GM21786 (cell line): ENCODE data around the gene STK33.

ENCODE experiments used
- ATAC-seq: cut with Tn5 transposase; IDR thresholded peaks from one replicate; pipeline ENCODE4 v1.9.1; 2021; ENCODE audit not compliant: unreplicated experiment

STK33 gene

DNA sequence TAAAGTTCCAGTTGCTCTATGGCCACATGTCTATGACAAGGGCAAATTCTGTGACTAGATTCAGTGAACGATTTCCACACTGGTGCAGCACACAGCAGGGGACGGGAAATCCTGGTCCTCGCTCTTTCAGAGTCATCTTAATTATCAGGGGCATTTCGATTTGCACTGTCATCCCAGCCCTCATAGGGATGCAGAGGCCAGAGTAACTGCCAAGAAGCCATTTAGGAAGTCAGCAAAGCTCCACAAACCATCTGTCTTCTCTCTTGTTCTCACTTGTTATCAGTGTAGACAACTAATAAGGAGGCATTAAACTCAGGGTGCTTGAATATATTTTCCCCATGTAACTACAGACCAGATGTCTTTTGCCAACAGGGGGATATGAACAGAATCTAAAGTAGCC, 151.7 kb downstream of the STK33 start:
- ATAC-seq = no peak

DNA sequence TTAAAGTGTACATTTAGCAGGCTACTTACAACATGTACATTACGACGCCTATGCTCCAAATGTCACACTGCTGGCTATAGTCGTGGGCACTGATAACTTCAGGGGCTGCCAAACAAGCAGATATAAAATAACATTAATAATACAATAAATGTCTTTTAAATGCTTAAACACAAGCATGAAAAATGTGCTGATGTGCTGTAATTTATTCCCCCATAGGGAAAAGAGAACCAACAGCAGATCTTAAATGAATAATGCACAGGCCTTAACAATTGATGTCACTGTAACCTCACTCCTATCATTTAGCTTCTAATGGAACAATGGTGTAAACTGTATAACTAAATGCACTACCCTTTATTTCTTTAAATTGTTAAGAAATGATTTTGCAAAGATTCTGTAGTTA, 153.4 kb downstream of the STK33 start:
- ATAC-seq = no peak

DNA sequence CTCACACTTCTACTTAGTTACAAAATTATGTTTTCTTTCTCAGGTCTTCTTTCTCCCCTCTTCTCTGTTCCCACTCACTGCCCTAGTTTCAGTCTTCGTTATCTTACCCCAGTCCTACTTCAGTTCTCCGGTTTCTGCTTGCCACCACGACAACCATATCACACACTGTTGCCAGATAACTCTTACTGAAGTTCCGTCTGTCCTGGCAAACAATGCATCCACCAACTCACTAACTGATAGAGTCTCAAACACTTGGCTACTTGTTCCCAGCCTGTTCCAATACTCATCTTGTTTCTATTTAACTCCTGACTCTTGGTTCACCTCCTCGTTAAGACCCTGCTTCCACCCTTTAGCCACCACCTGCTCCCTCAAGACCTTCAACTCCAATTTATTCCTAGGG, 164.5 kb downstream of the STK33 start:
- ATAC-seq = no peak

DNA sequence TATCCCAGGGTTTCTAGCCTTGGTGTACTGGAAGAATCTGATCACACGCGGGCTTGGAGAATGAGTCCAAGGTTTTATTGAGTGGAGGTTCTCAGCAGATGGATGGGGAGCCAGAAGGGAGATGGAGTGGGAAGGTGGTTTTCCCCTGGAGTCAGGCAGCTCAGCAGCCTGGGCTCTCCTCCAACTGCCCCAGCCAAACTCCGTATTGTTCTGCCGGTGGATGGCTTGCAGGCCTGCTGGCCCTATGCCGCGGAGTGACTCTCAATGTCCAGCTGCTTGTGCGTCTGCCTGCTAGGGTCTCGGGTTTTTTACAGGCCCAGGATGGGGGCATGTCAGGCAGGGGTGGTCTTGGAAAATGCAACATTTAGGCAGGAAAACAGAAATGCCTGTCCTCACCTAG, 168.0 kb downstream of the STK33 start:
- no peak for ATAC-seq

DNA sequence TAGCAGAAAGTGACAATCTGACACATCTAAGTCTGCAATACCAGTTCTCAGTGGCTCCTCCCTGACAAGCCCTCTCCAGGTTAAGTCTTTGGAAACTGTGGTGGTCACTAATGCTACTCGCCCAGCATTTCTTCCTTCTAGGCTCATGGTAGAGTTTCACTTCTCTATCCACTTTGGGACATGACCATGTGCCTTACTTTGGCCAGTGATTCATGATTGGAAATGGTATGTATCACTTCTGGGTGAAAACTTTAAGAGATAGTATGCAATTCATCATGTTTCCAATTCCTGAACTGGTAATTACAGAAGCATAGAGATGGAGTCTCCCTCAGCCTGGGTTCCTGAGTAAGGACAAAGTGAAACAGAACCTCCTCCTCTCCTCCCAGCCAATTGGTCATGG, 178.8 kb downstream of the STK33 start:
- no peak for ATAC-seq

DNA sequence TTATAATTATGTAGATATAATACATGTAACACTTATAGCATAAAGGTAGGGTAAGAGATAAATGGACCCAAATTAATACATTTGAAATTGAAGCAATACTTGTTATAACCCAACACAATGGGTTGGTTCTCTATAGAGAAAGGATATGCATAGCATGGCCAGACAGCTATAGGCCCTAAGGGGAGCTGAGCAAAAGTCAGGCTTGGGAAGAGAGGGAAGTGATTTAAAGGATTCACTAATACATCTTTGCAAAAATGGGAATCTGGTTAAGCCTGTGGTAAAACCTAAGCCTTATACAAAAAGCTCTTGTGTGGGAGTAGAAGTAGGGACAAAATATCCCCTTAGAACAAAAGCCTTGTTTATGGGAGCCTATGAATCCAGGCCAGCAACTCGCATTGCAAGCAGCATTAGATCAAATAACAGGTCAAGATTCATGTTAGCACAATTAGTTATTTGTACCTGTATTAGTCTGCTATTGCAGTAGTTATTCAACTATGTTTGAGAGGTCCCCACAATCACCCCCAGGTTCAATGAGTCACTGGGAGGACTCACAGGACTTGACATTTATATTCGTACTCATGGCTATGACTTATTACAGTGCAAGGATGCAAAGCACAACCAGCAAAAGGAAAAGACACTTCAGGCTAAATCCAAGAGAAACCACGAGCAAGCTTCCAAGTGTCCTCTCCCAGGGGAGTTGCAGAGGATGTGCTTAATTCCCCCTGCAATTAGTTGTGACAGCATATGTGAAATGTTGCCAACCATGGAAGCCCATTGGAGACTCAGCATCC, 185.7 kb downstream of the STK33 start:
- ATAC-seq = no peak

DNA sequence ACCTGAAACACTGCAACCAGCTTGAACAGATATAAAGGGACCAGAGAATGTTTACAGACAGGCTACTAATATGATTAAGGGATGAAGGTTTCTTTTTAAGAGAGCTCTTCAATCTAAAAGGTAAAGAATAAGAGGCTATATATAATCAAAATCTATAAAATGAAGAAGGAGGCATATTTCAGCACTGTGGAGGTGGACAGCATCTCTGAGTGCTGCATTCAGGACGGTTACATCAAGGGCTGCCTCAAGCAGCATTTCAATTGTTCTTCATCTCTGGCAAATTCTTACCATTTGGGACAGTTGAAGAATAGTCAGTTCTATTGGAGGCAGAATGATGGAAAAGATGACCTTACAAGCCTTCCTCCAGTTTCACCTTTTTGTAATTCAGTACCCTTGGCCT, 190.7 kb downstream of the STK33 start:
- no peak for ATAC-seq

DNA sequence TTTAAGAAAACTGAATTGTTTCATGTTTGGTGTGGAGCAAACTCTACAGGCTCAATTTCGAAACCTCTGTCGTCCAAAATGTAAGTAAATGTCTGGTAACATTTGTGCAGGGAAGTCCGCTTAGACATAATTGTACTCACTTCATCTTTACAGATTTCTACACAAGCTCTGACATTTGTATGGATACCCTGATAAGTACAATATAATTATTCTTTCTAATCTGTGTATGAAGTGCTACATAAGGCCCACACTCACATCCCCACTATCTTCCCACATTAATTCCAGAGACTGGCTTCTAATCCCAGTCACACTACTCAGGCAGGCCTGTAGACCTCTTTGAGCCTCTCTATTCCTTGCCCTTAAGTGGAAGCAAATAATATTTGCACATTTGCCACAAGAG, 201.1 kb downstream of the STK33 start:
- no peak for ATAC-seq

DNA sequence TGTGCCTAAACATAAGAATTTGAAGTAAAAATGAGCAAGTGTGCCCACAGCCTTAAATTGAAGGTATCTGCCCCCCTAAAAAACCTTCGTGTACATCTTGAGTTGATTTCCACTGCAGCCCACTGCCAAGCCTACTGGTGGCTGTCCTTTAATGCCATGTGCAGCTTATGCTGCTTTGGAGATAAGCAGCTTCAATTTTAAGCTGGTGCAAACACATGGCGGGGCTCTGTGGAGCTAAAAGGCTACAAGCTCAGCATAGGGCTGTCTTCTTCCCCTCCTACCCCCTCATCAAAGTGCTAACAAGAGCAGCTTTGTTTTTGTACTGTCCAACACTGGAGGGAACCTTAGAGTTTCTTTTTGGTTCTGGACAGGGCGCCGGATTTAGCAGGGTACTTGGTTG, 201.9 kb downstream of the STK33 start:
- no peak for ATAC-seq

DNA sequence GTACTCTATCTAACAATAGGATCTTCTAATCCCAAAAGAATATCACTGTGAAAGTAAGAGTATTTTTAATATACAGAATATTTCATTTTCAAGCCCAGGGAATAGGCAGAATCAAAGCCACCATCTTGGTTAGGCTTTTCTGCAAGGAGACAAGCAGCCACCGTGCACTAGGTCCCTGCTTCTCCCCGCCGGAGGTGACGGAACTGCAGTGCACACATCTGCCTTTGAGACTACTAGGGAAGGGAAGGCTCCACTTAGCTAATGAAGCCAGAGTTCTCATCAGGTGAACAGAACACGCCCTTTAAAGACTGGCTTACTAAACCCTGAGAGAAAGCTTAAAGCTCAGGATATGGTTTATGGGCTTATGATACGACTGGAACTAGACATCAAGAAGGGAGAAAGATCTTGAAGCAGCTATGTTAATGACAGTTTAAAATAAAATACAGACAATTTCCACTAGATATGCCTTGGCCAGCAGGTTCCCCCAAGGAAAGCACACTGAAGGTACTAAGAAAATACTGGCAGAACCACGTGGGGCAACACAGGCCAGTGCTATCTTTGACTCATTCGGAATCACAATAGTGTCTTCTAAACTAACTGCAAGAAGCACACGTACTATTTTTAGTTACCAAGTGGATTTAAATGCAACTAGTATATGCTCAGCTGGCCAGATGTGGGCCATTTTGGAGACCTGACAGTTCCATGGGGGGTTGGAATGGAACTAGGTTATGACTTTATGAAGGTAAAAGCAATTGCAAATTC, 203.0 kb downstream of the STK33 start:
- no peak for ATAC-seq

DNA sequence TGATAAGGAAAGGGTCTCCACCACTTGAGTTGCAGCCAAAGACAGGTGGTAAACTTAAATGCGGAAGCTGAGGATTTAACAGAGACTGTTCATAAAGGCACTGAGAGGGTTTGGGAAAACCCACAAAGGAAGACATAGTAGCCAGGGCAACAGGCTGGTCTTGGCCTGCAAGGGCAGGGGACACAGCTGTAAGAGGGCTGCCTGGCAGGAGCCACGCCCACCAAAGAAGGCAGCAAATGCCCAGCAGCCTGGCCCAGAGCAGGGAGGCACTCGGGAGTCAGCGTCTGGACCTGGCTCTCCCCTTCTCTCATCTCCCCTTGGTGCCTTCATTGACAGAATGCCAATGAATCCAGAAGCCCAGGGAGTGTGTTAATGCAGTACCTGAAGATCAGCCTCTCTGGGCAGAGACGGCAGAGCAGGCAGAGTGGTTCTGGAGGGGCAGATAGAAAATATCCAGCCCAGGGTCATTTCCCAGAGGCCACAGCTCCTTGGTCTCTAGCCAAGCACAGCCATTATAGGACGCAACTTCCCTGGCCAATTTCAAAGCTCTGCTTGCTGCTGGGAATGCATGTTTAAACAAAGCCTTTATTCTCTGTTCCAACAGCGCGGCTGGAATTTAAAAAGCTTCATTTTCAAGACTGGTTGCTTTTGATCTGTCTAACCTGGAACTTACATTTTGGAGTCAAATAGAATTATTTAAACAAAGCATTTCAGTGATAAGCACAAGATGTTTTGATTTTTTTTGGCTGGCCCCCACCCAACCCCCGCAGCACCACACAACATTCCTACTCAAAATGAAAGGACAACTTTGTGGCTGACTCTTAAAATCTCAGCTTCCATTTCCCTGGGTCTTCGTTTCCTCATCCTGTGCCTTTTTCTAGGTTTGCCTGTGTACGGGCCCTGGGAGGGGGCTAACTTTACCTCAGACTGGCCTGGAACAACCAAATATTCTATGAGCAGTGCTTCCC, 204.7 kb downstream of the STK33 start:
- no peak for ATAC-seq

DNA sequence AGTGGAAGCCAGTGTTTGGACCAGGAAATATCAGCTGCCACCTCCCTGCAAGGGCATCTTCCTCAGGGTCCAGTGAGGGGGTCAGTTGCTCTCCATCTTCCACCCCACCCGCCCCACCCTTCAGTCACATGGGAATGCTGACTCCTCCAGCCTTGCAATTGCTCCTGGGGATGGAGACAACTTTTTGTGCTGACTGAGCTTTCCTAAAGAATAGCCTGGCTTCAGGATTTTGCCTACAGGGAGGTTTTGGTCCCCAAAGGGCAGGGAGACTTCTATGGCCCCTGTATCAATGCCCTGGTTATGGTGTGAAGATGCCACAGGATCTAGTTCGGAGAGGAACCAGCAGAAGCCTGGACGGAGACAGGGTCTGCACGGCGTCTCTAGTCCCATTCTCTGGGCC, 206.3 kb downstream of the STK33 start:
- no peak for ATAC-seq

DNA sequence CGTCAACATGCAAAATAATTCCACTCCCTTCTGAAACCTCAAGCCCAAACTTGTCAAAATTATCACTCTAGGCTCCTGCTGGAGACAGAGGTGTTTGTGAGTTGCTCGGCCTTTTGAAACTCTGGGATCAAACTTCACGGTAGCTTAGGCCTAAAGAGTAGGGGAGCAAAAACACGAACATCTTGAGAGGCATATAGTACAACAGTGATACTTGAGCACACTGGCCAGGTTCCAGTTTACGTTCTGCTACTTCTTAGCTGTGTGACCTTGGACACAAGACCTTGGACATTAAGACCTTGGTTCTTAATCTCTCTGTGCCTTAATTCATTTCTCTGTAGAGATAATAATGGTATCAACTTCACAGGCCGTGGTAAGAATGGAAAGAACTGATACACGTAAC, 206.9 kb downstream of the STK33 start:
- no peak for ATAC-seq

DNA sequence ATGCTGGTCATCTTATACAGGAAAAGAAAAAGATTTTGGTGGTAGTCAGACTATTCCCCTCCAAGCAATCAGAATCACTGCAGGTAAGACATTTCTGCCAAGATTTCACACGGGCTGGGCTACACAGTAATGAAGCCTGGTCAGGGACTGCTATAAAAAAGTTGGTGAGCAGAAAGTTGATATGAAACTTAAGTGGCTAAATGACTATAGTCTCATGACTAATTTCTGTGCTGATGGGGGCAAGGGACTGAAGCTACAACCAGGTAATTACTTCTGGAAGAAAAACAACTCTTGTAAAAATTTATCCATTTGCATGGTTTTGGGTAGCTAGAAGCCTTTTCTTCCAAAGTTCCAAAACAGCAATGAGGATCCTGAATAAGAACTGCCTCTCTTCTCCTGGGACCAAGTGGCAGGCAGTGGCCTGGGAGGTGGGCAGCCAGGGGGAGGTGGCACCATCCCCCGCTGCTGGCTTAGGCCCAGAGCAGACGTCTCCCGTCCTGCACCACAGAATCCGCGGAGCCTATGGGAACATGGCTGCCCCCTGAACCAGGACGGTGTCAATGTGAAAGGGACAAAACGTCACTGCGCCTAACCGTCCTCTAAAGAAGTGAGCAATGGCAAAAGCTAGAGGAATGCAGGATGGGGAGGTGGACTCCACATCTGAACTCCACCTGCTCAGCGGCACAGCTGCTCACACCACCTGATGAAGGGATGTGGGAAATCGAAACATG, 207.7 kb downstream of the STK33 start:
- peak; percentile 62 for ATAC-seq

DNA sequence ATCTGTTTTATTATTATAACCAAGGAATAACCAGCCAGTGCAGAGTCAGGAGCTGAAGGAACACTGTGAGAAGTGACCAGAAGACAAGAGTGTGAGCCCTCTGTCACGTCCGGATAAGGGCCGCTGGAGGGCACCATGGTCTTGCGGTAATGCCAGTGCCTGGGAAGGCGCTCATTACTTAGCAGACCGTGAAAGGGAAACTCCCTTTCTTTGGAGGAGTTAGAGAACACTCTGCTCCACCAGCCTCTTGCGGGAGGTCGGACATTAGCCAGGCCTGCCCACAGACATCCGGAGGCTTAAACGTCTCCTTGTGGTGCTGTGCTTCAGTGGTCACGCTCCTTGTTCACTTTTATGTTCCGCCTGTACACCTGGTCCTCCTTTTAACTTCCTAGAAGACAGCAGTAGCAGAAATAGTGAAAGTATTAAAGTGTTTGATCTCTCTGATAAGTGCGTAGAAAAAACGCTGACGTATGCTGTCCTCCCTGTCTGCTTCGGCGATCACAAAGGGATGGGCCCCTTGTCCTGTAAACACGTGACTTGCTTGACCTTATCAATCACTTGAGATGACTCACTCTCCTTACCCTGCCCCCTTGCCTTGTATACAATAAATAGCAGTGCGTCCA, 209.7 kb downstream of the STK33 start:
- ATAC-seq = peak; percentile 52

DNA sequence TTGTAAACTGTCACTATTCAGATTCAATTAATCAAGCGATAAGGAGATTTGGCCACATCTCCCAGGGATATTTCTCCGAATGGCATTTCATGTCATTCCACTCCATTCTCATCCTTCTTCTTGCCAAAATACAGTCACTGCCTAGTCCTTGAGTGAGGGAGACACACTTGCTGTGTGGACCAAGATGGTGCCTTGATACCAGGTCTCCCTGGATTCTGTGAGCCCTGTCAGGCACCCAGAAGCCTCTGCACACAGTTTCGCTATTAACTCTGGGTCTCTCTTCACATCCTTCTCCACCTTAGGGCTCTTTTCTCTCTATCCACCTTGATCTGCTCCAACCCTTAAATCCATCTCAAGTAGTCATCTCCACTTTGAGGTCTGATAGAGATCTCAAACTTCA, 210.4 kb downstream of the STK33 start:
- no peak for ATAC-seq

DNA sequence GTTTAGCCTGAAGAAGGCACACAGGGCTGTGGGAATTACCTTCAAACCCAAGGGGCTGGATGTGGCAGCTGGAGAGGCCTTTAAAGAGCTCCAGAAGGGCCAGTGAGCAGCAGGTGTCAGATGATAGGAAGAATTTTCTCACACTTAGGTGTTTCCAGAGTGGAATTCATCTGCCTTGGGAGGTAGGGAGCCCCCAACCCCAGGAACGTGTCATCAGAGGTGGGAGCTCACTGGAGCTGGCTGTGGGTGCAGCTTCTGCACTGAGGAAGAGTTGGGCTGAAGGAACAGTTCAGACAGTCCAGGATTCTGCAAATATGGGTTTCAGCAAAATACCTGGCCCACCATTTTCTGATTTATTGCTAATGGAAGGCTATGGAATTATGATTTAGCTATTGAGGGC, 210.8 kb downstream of the STK33 start:
- ATAC-seq = no peak

DNA sequence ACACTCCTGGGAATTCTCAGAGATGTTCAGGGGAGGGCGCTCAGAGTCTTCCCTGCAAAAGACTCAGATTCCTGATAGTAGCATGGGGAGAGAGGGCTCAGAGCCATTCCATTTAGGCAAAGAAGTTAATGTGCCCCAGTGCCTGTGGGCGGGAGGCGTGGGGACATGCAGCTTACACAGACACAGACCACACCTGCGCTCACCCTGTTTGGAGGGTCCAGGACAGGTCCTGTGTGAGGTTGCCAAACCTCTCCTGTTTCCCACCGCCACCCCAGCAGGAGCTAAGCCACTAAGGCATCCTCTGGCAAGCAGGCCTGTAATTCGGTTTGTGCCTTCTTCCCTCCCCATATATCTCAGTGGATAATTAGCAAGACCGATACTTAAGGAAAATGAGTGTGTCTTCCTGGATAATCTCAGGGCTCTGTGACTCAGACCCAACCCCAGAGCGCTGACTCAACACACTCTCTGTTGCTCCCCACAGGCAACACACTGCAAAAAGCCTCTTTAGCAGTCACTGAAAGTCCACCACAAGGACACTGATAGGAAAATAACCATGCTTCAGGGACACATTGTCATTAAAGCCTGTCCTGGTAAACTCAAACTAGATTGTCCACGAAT, 211.5 kb downstream of the STK33 start:
- ATAC-seq = no peak

DNA sequence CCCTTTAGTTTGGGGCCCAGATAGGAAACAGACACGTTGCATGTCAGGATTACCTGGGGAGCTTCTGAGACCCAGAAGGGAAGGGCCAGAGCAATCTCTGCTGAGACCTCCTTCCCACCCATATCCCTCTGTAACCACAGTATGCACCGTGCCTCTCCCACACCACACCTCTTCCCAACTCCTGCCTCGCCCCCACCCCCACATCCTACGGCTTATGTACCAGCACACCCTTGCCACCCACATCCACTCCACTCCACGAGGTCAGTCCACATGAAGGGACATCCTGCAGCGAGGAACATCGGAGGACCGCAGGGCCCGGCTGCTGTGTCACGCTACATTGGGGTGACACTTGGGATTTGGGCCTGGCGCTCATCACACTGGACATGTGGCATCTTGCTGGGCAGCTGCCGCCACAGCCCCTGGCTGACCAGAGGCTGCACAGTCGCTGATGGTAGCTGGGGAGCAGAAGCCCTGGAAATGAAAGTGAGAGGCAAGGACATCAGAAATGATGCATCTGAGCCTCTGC, 212.1 kb downstream of the STK33 start:
- ATAC-seq = no peak

DNA sequence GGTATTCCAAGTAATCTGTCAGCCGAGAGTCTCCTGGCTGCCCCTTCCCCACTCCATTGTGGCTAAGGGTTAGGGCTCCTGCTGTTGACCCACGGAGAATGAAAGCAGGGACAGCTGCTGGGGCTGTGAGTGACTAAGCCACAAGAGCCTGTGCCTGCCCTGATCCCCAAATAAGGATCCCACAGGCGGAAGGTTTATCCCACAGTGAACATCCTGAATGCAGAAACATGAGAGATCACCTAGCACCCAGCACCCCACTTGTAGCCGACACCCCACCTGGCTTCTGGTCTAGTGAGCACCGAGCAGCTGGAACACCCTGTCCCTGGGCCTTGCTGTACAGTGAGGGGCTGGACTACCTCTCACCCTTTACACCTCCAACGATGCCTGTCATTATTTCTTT, 212.7 kb downstream of the STK33 start:
- ATAC-seq = no peak
